Neural cell (in vitro differentiated cells): Measurements from ENCODE around the gene ARHGAP5. TPM values are rescaled to one million over a fixed set of nuclear protein-coding genes. Genes with fewer than 3 reads are reported as not detected.

Experiments
- H2AFZ ChIP-seq: fragments of 200-600, 300-800 bp; sonication (generic), shearing (Covaris generic); 2 replicates; pipeline ENCODE4 v1.6.0; 2014; ENCODE audit warnings: low read depth, mild to moderate bottlenecking, antibody characterized with exemption, low read length, moderate library complexity
- H3F3A ChIP-seq: fragments of 200-600 bp; shearing (Covaris generic); 2 replicates; pipeline ENCODE4 v1.6.1; 2016; ENCODE audit warnings: mild to moderate bottlenecking, moderate library complexity, mixed read lengths, antibody characterized with exemption, low read length; ENCODE audit not compliant: insufficient read depth, poor library complexity, severe bottlenecking
- H3K27ac ChIP-seq: fragments of 200-600, 300-800 bp; sonication (generic), shearing (Covaris generic); 2 replicates; pipeline ENCODE4 v1.5.1; 2014; ENCODE audit warnings: mild to moderate bottlenecking, low read length, moderate library complexity
- H3K27me3 ChIP-seq: fragments of 300-800, 200-600 bp; sonication (generic), shearing (Covaris generic); 2 replicates; pipeline ENCODE4 v1.6.0; 2014; ENCODE audit warnings: mild to moderate bottlenecking, low read depth, low read length, moderate library complexity; ENCODE audit not compliant: insufficient read depth
- H3K36me3 ChIP-seq: fragments of 300-800, 200-600 bp; sonication (generic), shearing (Covaris generic); 2 replicates; pipeline ENCODE4 v1.5.1; 2014; ENCODE audit warnings: mild to moderate bottlenecking, antibody characterized with exemption, low read length, moderate library complexity; ENCODE audit not compliant: insufficient read depth
- H3K4me2 ChIP-seq: fragments of 300-800, 200-600 bp; sonication (generic), shearing (Covaris generic); 2 replicates; pipeline ENCODE4 v1.6.0; 2014; ENCODE audit warnings: mild to moderate bottlenecking, low read length
- H3K4me3 ChIP-seq: fragments of 300-800, 200-600 bp; sonication (generic), shearing (Covaris generic); 2 replicates; pipeline ENCODE4 v1.5.1; 2014; ENCODE audit warnings: mild to moderate bottlenecking, low read length, moderate library complexity
- H3K79me2 ChIP-seq: fragments of 200-600 bp; shearing (Covaris generic); replicated peaks from 2 replicates; pipeline ENCODE4 v1.6.0; 2014; ENCODE audit warnings: mild to moderate bottlenecking, low read length, moderate library complexity; ENCODE audit not compliant: insufficient read depth
- H3K9ac ChIP-seq: fragments of 300-800, 200-600 bp; sonication (generic), shearing (Covaris generic); 2 replicates; pipeline ENCODE4 v1.6.1; 2016; ENCODE audit warnings: mild to moderate bottlenecking, low read length, mixed read lengths
- H3K9me2 ChIP-seq: fragments of 200-600 bp; shearing (Covaris generic); 2 replicates; pipeline ENCODE4 v1.6.1; 2016; ENCODE audit warnings: mild to moderate bottlenecking, low read length, mixed read lengths; ENCODE audit not compliant: insufficient read depth
- H3K9me3 ChIP-seq: fragments of 200-600, 300-800 bp; sonication (generic), shearing (Covaris generic); 2 replicates; pipeline ENCODE4 v1.6.1; 2016; ENCODE audit warnings: mild to moderate bottlenecking, mixed run types, low read length, moderate library complexity, mixed read lengths
- H4K20me1 ChIP-seq: fragments of 200-600 bp; shearing (Covaris generic); 2 replicates; pipeline ENCODE4 v1.6.1; 2016; ENCODE audit warnings: mild to moderate bottlenecking, mixed run types; ENCODE audit not compliant: insufficient read depth
- CTCF ChIP-seq: fragments of 450-650 bp; IDR thresholded peaks from 2 replicates; pipeline ENCODE4 v1.5.1; 2014; ENCODE audit warnings: antibody characterized with exemption, mild to moderate bottlenecking, moderate library complexity; ENCODE audit not compliant: poor library complexity, severe bottlenecking
- EP300 ChIP-seq: fragments of 450-650 bp; conservative IDR thresholded peaks from 2 replicates; pipeline ENCODE4 v1.6.1; 2014; ENCODE audit warnings: antibody characterized with exemption, mild to moderate bottlenecking, moderate library complexity; ENCODE audit not compliant: poor library complexity, severe bottlenecking
- EZH2 ChIP-seq: fragments of 200-600, 300-800 bp; shearing (Covaris generic), sonication (generic); IDR thresholded peaks from 2 replicates; pipeline ENCODE4 v1.6.1; 2014; ENCODE audit warnings: antibody characterized with exemption, low read length, borderline replicate concordance, mild to moderate bottlenecking; ENCODE audit not compliant: insufficient read depth, poor library complexity, severe bottlenecking
- MXI1 ChIP-seq: fragments of 450-650 bp; conservative IDR thresholded peaks from 2 replicates; pipeline ENCODE4 v1.6.1; 2014; ENCODE audit warnings: antibody characterized with exemption, mild to moderate bottlenecking; ENCODE audit not compliant: poor library complexity, severe bottlenecking
- POLR2AphosphoS5 ChIP-seq: IDR thresholded peaks from 2 replicates; pipeline ENCODE4 v1.6.1; 2012
- RAD21 ChIP-seq: fragments of 450-650 bp; conservative IDR thresholded peaks from 2 replicates; pipeline ENCODE4 v1.6.1; 2014; ENCODE audit warnings: antibody characterized with exemption, mild to moderate bottlenecking, moderate library complexity
- REST ChIP-seq: IDR thresholded peaks from 2 replicates; pipeline ENCODE4 v1.6.1; 2012; ENCODE audit warnings: borderline replicate concordance
- SMC3 ChIP-seq: fragments of 450-650 bp; conservative IDR thresholded peaks from 2 replicates; pipeline ENCODE4 v1.6.1; 2014; ENCODE audit warnings: antibody characterized with exemption, mild to moderate bottlenecking, moderate library complexity; ENCODE audit not compliant: poor library complexity
- TAF1 ChIP-seq: IDR thresholded peaks from 2 replicates; pipeline ENCODE4 v1.6.1; 2012; ENCODE audit warnings: low read depth
- polyA plus RNA-seq: library from polyadenylated mRNA; depleted of rRNA; stranded (reverse); fragments of >200 nt; gene quantifications from 2 replicates; pipeline ENCODE4 v1.2.3, GENCODE V29; 2014

ARHGAP5 gene
- polyA plus RNA-seq, 1 donor from 2014 or later: 32.2 TPM

DNA sequence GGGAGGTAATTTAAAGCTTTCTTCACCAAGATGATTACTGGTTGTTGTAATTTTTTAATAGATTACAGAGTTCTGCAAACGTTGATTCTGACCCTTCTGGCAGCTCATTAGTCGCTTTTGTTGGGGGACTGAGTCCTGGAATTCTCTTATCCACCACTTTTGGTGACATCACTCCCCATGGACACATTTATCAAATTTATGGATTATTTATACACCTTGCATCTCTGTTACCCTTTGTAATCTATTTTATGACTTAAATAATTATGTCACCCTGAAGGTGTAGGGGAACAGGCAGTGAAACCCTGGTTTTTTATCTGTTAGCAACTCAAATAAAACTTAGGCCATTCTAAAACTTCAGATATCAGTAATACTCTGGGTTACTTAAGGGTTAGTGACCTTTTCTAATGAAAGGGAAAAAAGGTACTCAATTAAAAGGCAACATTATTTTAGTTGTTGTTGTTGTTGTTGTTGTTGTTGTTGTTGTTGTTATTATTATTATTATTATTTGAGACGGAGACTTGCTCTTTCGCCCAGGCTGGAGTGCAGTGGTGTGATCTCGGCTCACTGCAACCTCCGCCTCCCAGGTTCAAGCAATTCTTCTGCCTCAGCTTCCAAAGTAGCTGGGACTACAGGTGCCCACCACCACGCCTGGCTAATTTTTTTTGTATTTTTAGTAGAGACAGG lies 65.8 kb downstream of the ARHGAP5 start:
- no peak overlapping the region for H3K4me2 ChIP-seq
- H3K79me2 ChIP-seq: peaks cover 50% of the 10 kb centered on the region
- no peak overlapping the region for H2AFZ ChIP-seq
- no peak overlapping the region for H3K27ac ChIP-seq
- H3K9ac ChIP-seq: no peak overlapping the region
- peaks cover 4% of the 10 kb centered on the region for H3K36me3 ChIP-seq
- H4K20me1 ChIP-seq: no peaks in the 10 kb centered on the region
- no peaks in the 10 kb centered on the region for H3K9me2 ChIP-seq
- H3K9me3 ChIP-seq: peaks cover 8% of the 10 kb centered on the region
- no peak overlapping the region for H3K4me3 ChIP-seq
- no peaks in the 10 kb centered on the region for H3F3A ChIP-seq
- no peaks in the 10 kb centered on the region for H3K27me3 ChIP-seq
- no peak for TF ChIP-seq EP300
- TF ChIP-seq TAF1: no peak
- no peak for TF ChIP-seq POLR2AphosphoS5
- TF ChIP-seq REST: no peak
- no peak for TF ChIP-seq RAD21
- TF ChIP-seq SMC3: no peak
- no peak for TF ChIP-seq EZH2
- TF ChIP-seq MXI1: no peak
- TF ChIP-seq CTCF: no peak

GRCh38 chr14:32150392-32150791 lies 73.3 kb downstream of the ARHGAP5 start:
- Histone ChIP-seq H3K4me3 (no peak overlapping the region), H3K36me3 (no peaks in the 10 kb centered on the region), H3K4me2 (no peak overlapping the region), H3K27ac (no peak overlapping the region), H3K79me2 (peaks cover 1% of the 10 kb centered on the region), H3K9ac (no peak overlapping the region), H3K9me2 (no peaks in the 10 kb centered on the region), H2AFZ (no peak overlapping the region), H3F3A (no peaks in the 10 kb centered on the region), H3K9me3 (no peaks in the 10 kb centered on the region), H4K20me1 (no peaks in the 10 kb centered on the region), H3K27me3 (no peaks in the 10 kb centered on the region)
- TF ChIP-seq CTCF (no peak), MXI1 (no peak), RAD21 (no peak), POLR2AphosphoS5 (no peak), EZH2 (no peak), REST (no peak), SMC3 (no peak), TAF1 (no peak), EP300 (no peak)
